Calu3 (cell line): ENCODE data around the gene FLYWCH1. TPM values are rescaled to one million over a fixed set of nuclear protein-coding genes. Genes with fewer than 3 reads are reported as not detected.
A peak's percentile ranks its signal among the peaks of the same experiment; 100 is the strongest.

ENCODE experiments used
- BruUV-seq: library from RNA; stranded (reverse); fragments of 400-500 nt; replicated peaks from 2 replicates; lab custom pipeline; 2021; lab: Mats Ljungman, UMichigan
- CTCF ChIA-PET: fragments of 300-600 bp; sonication (Branson Sonifier 250); formaldehyde crosslinking; loops from one replicate; lab custom pipeline; 2022; ENCODE audit warnings: antibody characterized with exemption; lab: Charles Lee
- DNase-seq: peaks from one replicate; pipeline ENCODE4 v3.0.0; 2022
- H3K27ac Mint-ChIP-seq: one replicate; pipeline ENCODE4 v1.8.0; 2022; ENCODE audit warnings: mixed read lengths; ENCODE audit not compliant: unreplicated experiment
- H3K27me3 Mint-ChIP-seq: one replicate; pipeline ENCODE4 v1.8.0; 2022; ENCODE audit warnings: mixed read lengths; ENCODE audit not compliant: unreplicated experiment
- H3K36me3 Mint-ChIP-seq: one replicate; pipeline ENCODE4 v1.8.0; 2022; ENCODE audit warnings: mild to moderate bottlenecking, moderate library complexity, mixed read lengths; ENCODE audit not compliant: insufficient read depth, unreplicated experiment
- H3K4me1 Mint-ChIP-seq: one replicate; pipeline ENCODE4 v1.8.0; 2022; ENCODE audit warnings: mild to moderate bottlenecking, low read depth, mixed read lengths; ENCODE audit not compliant: unreplicated experiment
- H3K4me3 Mint-ChIP-seq: one replicate; pipeline ENCODE4 v1.8.0; 2022; ENCODE audit warnings: mild to moderate bottlenecking, low read depth, moderate library complexity, mixed read lengths; ENCODE audit not compliant: unreplicated experiment
- H3K9me3 Mint-ChIP-seq: one replicate; pipeline ENCODE4 v1.8.0; 2022; ENCODE audit warnings: low read depth, mixed read lengths; ENCODE audit not compliant: unreplicated experiment
- CTCF ChIP-seq: fragments of 200-600 bp; IDR thresholded peaks from one replicate; pipeline ENCODE4 v1.8.0; 2022; ENCODE audit warnings: antibody characterized with exemption; ENCODE audit not compliant: unreplicated experiment
- intact Hi-C: fragments of 100-400 bp; cut with micrococcal nuclease; formaldehyde crosslinking; loops from one replicate; pipeline ENCODE4 v1.10.0; 2022; ENCODE audit not compliant: unreplicated experiment
- total RNA-seq: library from RNA; stranded (reverse); gene quantifications from 2 replicates; pipeline ENCODE4 v1.2.3, GENCODE V29; 2022

FLYWCH1 gene
- total RNA-seq, 1 experiment from 2014 or later: 34.8 TPM

GRCh38 chr16:2966043-2966807 is 54.5 kb downstream of the FLYWCH1 start:
- Mint-ChIP-seq H3K4me1 (peaks cover 18% of the 10 kb centered on the region), H3K9me3 (no peaks in the 10 kb centered on the region), H3K4me3 (no peak overlapping the region), H3K36me3 (peaks cover 53% of the 10 kb centered on the region), H3K27ac (no peak overlapping the region), H3K27me3 (peaks cover 62% of the 10 kb centered on the region)
- CTCF ChIA-PET: no interaction called here
- intact Hi-C loops: no loop called here
- TF ChIP-seq CTCF: no peak
- BruUV-seq: no TSS peak
- DNase-seq: no peak

DNA sequence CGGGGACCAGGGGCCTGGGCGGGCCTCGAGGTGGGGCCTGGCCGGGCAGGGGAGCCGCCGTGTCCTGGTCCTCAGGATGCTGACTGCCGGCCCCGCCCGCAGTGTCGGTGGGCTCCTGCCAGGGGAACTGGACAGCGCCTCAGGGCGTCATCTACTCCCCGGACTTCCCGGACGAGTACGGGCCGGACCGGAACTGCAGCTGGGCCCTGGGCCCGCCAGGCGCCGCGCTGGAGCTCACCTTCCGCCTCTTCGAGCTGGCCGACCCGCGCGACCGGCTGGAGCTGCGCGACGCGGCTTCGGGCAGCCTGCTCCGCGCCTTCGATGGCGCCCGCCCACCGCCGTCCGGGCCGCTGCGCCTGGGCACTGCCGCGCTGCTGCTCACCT is 55.1 kb downstream of the FLYWCH1 start:
- Mint-ChIP-seq H3K27me3 (peaks cover 56% of the 10 kb centered on the region), H3K4me3 (no peak overlapping the region), H3K27ac (no peak overlapping the region), H3K4me1 (peaks cover 22% of the 10 kb centered on the region), H3K36me3 (peaks cover 59% of the 10 kb centered on the region), H3K9me3 (no peaks in the 10 kb centered on the region)
- BruUV-seq: no TSS peak
- TF ChIP-seq CTCF: no peak
- CTCF ChIA-PET: interaction anchor here (0.8 kb wide), 1 partner anchor 9 kb away, joined by 4 read pairs; no protein-coding TSS in a partner anchor
- intact Hi-C loops: no loop called here
- peak; percentile 55 for DNase-seq

DNA sequence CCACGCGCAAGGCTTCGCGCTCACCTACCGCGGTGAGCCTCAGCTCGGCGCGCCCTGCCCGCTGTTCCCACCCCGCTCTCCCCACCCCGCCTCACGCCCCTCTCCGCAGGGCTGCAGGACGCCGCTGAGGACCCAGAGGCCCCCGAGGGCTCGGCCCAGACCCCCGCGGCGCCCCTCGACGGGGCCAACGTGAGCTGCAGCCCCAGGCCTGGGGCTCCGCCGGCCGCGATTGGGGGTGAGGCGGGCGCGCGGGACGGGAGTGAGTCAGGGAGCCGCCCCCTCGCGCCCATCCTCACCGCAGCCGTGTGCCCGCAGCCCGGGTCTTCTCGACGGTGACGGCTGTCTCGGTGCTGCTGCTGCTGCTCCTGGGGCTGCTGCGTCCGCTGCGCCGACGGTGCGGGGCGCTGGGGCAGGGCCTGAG is 55.5 kb downstream of the FLYWCH1 start:
- H3K4me1 Mint-ChIP-seq: peaks cover 27% of the 10 kb centered on the region
- no peaks in the 10 kb centered on the region for H3K9me3 Mint-ChIP-seq
- CTCF ChIA-PET: interaction anchor here (0.8 kb wide), 1 partner anchor 9 kb away, joined by 4 read pairs; no protein-coding TSS in a partner anchor
- TF ChIP-seq CTCF: no peak
- H3K36me3 Mint-ChIP-seq: peaks cover 63% of the 10 kb centered on the region
- H3K27me3 Mint-ChIP-seq: peaks cover 52% of the 10 kb centered on the region
- no peak overlapping the region for H3K27ac Mint-ChIP-seq
- no peak overlapping the region for H3K4me3 Mint-ChIP-seq
- no TSS peak for BruUV-seq
- DNase-seq: no peak
- intact Hi-C loops: no loop called here

- H3K9me3 Mint-ChIP-seq: no peaks in the 10 kb centered on the region
- no TSS peak for BruUV-seq
- H3K4me3 Mint-ChIP-seq: peak overlapping the region; percentile 83
- peak overlapping the region; percentile 21 for H3K27ac Mint-ChIP-seq
- peaks cover 47% of the 10 kb centered on the region for H3K27me3 Mint-ChIP-seq
- intact Hi-C loops: no loop called here
- no peak for TF ChIP-seq CTCF
- CTCF ChIA-PET: interaction anchor here (0.8 kb wide), 1 partner anchor 8 kb away, joined by 4 read pairs; no protein-coding TSS in a partner anchor
- peaks cover 68% of the 10 kb centered on the region for H3K36me3 Mint-ChIP-seq
- peaks cover 32% of the 10 kb centered on the region for H3K4me1 Mint-ChIP-seq
- no peak for DNase-seq
Measured at GRCh38 chr16:2967721-2968161, 56.0 kb downstream of the FLYWCH1 start.
